ENCODE data around the gene TGFB1I1. TPM values are rescaled to one million over a fixed set of nuclear protein-coding genes. Genes with fewer than 3 reads are reported as not detected.
"Not testable (repeated sequence)": the region's sequence is repeated elsewhere in the genome, so short reads cannot be mapped to it uniquely, and the experiment has no call there.

The TGFB1I1 gene
- total RNA-seq, 1 donor from 2014 or later: 116 TPM

DNA sequence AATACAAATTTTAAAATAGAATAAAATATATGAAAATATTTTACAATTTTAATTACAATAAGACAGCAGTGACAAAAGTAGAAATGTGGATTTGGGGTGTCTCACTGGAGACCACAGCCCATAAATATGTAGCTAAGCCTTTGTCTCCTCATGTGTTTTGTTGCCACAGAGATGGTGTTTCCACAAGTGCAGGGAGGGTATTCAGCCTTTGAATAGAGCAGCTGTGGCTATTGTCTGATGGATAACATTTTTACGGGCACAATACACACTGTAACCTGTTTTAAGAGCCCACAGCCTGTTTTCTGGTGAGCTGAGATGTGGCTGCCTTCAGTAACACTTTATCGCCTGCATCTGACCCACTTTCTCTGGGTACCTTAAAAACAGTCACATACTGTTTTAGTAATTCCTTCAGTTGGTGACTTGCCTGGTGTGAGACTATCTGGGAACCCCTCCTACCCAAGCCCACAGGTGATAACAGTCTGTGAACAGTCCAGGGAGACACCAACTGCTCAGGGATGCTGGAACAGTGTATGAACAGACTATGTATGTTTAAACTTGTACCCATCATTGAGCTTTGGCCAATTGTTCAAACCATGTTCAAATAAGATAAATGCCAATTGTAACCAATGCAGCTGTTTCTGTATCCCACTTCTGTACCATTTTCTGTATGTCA, 47.9 kb downstream of the TGFB1I1 start:
- Histone ChIP-seq H3K27me3 (ENCODE audit: control insufficient read depth, insufficient read depth, low read length) (no peaks in the 10 kb centered on the region), H3K4me3 (ENCODE audit: low read depth, low read length) (no peak overlapping the region), H3K36me3 (ENCODE audit: control insufficient read depth, insufficient read depth, low read length) (no peaks in the 10 kb centered on the region)
- TF ChIP-seq, protein P1, sequence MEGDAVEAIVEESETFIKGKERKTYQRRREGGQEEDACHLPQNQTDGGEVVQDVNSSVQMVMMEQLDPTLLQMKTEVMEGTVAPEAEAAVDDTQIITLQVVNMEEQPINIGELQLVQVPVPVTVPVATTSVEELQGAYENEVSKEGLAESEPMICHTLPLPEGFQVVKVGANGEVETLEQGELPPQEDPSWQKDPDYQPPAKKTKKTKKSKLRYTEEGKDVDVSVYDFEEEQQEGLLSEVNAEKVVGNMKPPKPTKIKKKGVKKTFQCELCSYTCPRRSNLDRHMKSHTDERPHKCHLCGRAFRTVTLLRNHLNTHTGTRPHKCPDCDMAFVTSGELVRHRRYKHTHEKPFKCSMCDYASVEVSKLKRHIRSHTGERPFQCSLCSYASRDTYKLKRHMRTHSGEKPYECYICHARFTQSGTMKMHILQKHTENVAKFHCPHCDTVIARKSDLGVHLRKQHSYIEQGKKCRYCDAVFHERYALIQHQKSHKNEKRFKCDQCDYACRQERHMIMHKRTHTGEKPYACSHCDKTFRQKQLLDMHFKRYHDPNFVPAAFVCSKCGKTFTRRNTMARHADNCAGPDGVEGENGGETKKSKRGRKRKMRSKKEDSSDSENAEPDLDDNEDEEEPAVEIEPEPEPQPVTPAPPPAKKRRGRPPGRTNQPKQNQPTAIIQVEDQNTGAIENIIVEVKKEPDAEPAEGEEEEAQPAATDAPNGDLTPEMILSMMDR (IDR thresholded peaks at IDR 0.05; ENCODE audit: insufficient read depth, low read length, poor library complexity, severe bottlenecking): no peak
- no peak for DNase-seq (ENCODE audit: low read depth)

DNA sequence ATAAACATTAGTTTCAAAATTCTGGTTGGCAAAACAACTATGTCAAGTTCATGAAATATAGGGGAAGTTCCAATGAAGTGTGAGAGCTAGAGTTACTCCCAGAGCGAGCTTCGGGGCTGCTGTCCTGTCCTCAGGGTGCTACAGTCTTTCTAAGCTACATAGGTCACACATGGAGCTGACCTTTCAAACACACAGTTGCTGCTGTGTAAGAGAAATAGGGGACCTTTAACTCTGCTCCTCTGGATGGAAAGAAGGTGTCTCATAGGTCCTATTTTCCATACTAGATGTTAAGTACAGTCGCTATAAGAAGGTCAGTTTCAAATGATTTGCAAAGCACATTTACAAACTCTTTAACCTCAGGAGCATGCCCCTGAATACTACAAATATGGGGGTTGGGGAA, 49.4 kb downstream of the TGFB1I1 start:
- no peak for DNase-seq (ENCODE audit: low read depth)
- no peaks in the 10 kb centered on the region for H3K36me3 ChIP-seq (ENCODE audit: control insufficient read depth, insufficient read depth, low read length)
- TF ChIP-seq, protein P1 (IDR thresholded peaks at IDR 0.05; ENCODE audit: insufficient read depth, low read length, poor library complexity, severe bottlenecking): no peak

DNA sequence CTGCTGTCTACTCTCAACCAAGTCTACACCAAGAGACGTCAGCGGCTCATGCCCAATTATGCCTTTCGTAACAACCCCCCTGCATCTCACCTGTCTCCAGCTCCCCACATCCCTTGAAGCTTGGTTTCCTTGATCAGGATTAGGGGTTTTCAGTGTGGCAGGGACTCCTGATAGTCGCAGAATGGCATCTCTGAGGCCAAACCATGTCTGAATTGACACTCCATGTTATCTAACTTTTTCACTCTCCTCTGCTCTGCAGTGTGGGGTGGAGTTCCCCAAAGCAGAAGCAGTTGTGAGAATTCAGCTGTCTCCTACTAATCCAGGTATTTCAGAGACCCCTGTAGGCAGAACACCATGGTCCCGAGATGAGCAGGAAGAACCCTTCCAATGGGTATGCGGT, 50.1 kb downstream of the TGFB1I1 start:
- Histone ChIP-seq H3K27me3 (ENCODE audit: control insufficient read depth, insufficient read depth, low read length) (no peaks in the 10 kb centered on the region), H3K4me3 (ENCODE audit: low read depth, low read length) (no peak overlapping the region), H3K36me3 (ENCODE audit: control insufficient read depth, insufficient read depth, low read length) (no peaks in the 10 kb centered on the region)
- no peak for DNase-seq (ENCODE audit: low read depth)
- TF ChIP-seq, protein P1 (IDR thresholded peaks at IDR 0.05; ENCODE audit: insufficient read depth, low read length, poor library complexity, severe bottlenecking): no peak

More for the DNA sequence above, 49.4 kb downstream of the TGFB1I1 start:
- Histone ChIP-seq H3K27me3 (ENCODE audit: control insufficient read depth, insufficient read depth, low read length) (no peaks in the 10 kb centered on the region), H3K4me3 (ENCODE audit: low read depth, low read length) (no peak overlapping the region)

GRCh38 chr16:31523768-31524167, 51.8 kb downstream of the TGFB1I1 start:
- peaks cover 11% of the 10 kb centered on the region for H3K27me3 ChIP-seq (ENCODE audit: control insufficient read depth, insufficient read depth, low read length)
- DNase-seq (ENCODE audit: low read depth); H3K36me3 ChIP-seq (ENCODE audit: control insufficient read depth, insufficient read depth, low read length); H3K4me3 ChIP-seq (ENCODE audit: low read depth, low read length): not testable (repeated sequence)

DNA sequence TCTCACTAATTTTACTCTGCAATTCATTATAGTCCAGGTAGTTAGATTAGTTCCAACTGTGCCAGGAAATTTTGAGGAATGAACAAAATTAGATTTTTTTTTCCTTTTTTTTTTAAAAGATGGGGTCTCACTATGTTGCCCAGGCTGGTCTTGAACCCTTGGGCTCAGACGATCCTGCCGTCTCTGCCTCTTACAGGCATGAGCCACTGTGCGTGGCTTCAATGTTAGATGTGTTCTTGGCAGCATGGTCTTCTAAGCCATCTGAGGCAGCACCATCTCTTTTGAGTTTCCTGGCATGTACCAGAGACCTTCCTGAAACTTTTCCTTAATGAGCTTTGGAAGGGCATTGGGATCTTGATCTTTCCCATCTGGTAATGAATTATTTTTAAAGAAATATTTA, 53.2 kb downstream of the TGFB1I1 start:
- TF ChIP-seq, protein P1 (IDR thresholded peaks at IDR 0.05; ENCODE audit: insufficient read depth, low read length, poor library complexity, severe bottlenecking): no peak
- Histone ChIP-seq H3K4me3 (ENCODE audit: low read depth, low read length) (no peak overlapping the region), H3K27me3 (ENCODE audit: control insufficient read depth, insufficient read depth, low read length) (peaks cover 23% of the 10 kb centered on the region), H3K36me3 (ENCODE audit: control insufficient read depth, insufficient read depth, low read length) (no peaks in the 10 kb centered on the region)
- no peak for DNase-seq (ENCODE audit: low read depth)

Other genes with a start within 250 kb of the TGFB1I1 start
- 0.21 and 0.82 TPM in 2 replicates for gene ITGAM, start 212.2 kb upstream of the TGFB1I1 start, total RNA-seq
- gene ITGAX, start 117.0 kb upstream of the TGFB1I1 start, total RNA-seq: 0.04 and 0.14 TPM in 2 replicates
- gene ITGAD, start 78.8 kb upstream of the TGFB1I1 start, total RNA-seq: not detected in 2 replicates
- not detected in 2 replicates for gene COX6A2, start 43.8 kb upstream of the TGFB1I1 start, total RNA-seq
- 0.89 and 3.2 TPM in 2 replicates for gene ZNF843, start 29.4 kb upstream of the TGFB1I1 start, total RNA-seq
- 18.7 and 23.2 TPM in 2 replicates for gene ARMC5, start 12.7 kb upstream of the TGFB1I1 start, total RNA-seq
- gene SLC5A2, start 11.0 kb downstream of the TGFB1I1 start, total RNA-seq: 0.04 and 0.21 TPM in 2 replicates
- 54.0 and 64.1 TPM in 2 replicates for gene RUSF1, start 36.2 kb downstream of the TGFB1I1 start, total RNA-seq
- not detected in 2 replicates for gene AHSP, start 55.7 kb downstream of the TGFB1I1 start, total RNA-seq

Measured in kidney epithelial cell (primary cell).